Measurements from ENCODE around the gene REN. TPM values are rescaled to one million over a fixed set of nuclear protein-coding genes. Genes with fewer than 3 reads are reported as not detected.

Gene REN
- total and polyA plus RNA-seq, 2 of the 13 experiments (the other 11 are each of a cell fraction or from before 2014, with no cell fraction given) = not detected

GRCh38 chr1:204126386-204126785 lies 39.8 kb downstream of the REN start:
- no peak for ATAC-seq
- H3K9ac ChIP-seq (ENCODE audit: insufficient read depth, low read depth, low read length) = no peak overlapping the region
- POLR2A ChIA-PET = interaction anchor here (0.5 kb wide), 1 partner anchor 21 kb away, joined by 3 read pairs; no protein-coding TSS in a partner anchor

More at GRCh38 chr1:204126386-204126785, 39.8 kb downstream of the REN start:
- Histone ChIP-seq H4K20me1 (ENCODE audit: insufficient read depth, low read length) (no peaks in the 10 kb centered on the region), H3K4me1 (ENCODE audit: insufficient read depth, low read length) (peaks cover 34% of the 10 kb centered on the region), H3K79me2 (ENCODE audit: insufficient read depth, low read length) (no peaks in the 10 kb centered on the region), H3K9me3 (ENCODE audit: low read length) (no peaks in the 10 kb centered on the region), H3K27me3 (ENCODE audit: control insufficient read depth in 1 of 2, insufficient read depth in 2 of 2, low read length in 2 of 2) (no peaks in the 10 kb centered on the region), H3K4me3 (replicated peaks in 1 of 3; ENCODE audit: insufficient read depth in 1 of 3, low read depth in 2 of 3, low read length in 3 of 3) (no peak overlapping the region), H3K36me3 (replicated peaks in 1 of 2; ENCODE audit: control insufficient read depth in 1 of 2, insufficient read depth in 2 of 2, low read length in 2 of 2) (peaks cover 21 to 47% of the 10 kb centered on the region in 2 experiments), H3K27ac (ENCODE audit: extremely low read length, insufficient read depth, low read length) (no peak overlapping the region), H3K4me2 (ENCODE audit: low read depth, low read length) (no peak overlapping the region), H2AFZ (ENCODE audit: low read length) (no peak overlapping the region)
- CTCF ChIA-PET (ENCODE audit: low intra/inter-chr PET ratio, low total read pairs) = interaction anchor here (4.2 kb wide), 1 partner anchor 256 kb away, joined by 89 read pairs; no protein-coding TSS in a partner anchor
- DNase-seq (ENCODE audit: low spot score) = no peak
- WGBS (ENCODE audit: low lambda C conversion rate) = 91% methylated on average over 8 of the region's 8 CpGs
- TF ChIP-seq HMGXB4 (CRISPR knock-in tag; IDR thresholded peaks at IDR 0.05; ENCODE audit: borderline replicate concordance in 1 of 2, low read depth in 1 of 2) = no peak
- TF ChIP-seq ZNF646 (CRISPR knock-in tag; IDR thresholded peaks at IDR 0.05) = no peak
- no peak for TF ChIP-seq ZNF782 (CRISPR knock-in tag; IDR thresholded peaks at IDR 0.05; ENCODE audit: borderline replicate concordance)
- no peak for TF ChIP-seq NFRKB (IDR thresholded peaks at IDR 0.05)
- no peak for TF ChIP-seq KMT2A (CRISPR knock-in tag; IDR thresholded peaks at IDR 0.05)
- TF ChIP-seq ZNF180 (CRISPR knock-in tag; IDR thresholded peaks at IDR 0.05; ENCODE audit: borderline replicate concordance, low read depth) = no peak
- no peak for TF ChIP-seq ZBTB38 (CRISPR knock-in tag; IDR thresholded peaks at IDR 0.05)
- TF ChIP-seq ATF4 (CRISPR knock-in tag; IDR thresholded peaks at IDR 0.05) = no peak
- no peak for TF ChIP-seq ZFYVE20 (CRISPR knock-in tag; IDR thresholded peaks at IDR 0.05; ENCODE audit: borderline replicate concordance, low read depth)
- TF ChIP-seq ZNF589 (CRISPR knock-in tag; conservative IDR thresholded peaks at IDR 0.05) = no peak
- no peak for TF ChIP-seq ZNF34 (CRISPR knock-in tag; IDR thresholded peaks at IDR 0.05; ENCODE audit: borderline replicate concordance)
- no peak for TF ChIP-seq KDM2A (CRISPR knock-in tag; IDR thresholded peaks at IDR 0.05; ENCODE audit: borderline replicate concordance, low read depth)
- in situ Hi-C loops (cut with HindIII; ENCODE audit: extremely low pct_ligation_motif_present, low pct_unique_long_range_greater_than_20kb) = loop anchor here (5.0 kb wide), 2 partner anchors 44 to 254 kb away; no protein-coding TSS in a partner anchor
- BruUV-seq (replicated peaks) = no TSS peak
- no peak for FAIRE-seq
- intact Hi-C loops (cut with micrococcal nuclease; ENCODE audit: unreplicated experiment) = no loop called here

Measured in HepG2 (cell line).